ENCODE results near the gene RNF150.

The RNF150 gene

DNA sequence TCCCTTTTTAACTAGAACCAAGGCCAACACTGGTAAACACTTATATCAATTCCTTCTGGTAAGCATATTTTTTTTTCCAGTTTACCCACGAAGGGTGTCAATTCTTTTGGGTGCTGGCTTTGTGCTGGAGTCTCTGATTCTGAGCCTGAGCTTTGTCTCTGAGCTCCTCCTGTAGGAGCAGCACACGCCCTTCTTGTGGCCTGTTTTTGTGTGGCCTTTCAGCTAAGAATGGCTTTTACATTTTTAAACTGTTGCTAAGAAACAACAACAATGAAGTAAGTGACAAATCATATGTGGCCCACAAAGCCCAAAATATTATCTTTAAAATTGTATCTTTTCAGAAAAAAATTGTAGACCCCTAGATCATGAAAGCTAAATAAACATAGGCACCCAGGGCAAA is 279.1 kb downstream of the RNF150 start:
- no peak for DNase-seq (ENCODE audit: low read depth)
- TF ChIP-seq, protein P1, sequence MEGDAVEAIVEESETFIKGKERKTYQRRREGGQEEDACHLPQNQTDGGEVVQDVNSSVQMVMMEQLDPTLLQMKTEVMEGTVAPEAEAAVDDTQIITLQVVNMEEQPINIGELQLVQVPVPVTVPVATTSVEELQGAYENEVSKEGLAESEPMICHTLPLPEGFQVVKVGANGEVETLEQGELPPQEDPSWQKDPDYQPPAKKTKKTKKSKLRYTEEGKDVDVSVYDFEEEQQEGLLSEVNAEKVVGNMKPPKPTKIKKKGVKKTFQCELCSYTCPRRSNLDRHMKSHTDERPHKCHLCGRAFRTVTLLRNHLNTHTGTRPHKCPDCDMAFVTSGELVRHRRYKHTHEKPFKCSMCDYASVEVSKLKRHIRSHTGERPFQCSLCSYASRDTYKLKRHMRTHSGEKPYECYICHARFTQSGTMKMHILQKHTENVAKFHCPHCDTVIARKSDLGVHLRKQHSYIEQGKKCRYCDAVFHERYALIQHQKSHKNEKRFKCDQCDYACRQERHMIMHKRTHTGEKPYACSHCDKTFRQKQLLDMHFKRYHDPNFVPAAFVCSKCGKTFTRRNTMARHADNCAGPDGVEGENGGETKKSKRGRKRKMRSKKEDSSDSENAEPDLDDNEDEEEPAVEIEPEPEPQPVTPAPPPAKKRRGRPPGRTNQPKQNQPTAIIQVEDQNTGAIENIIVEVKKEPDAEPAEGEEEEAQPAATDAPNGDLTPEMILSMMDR (IDR thresholded peaks at IDR 0.05; ENCODE audit: control insufficient read depth, insufficient read depth, low read depth, low read length, missing control alignments), result no peak
- no peak overlapping the region for H3K4me3 ChIP-seq (ENCODE audit: control insufficient read depth, low read depth, low read length)

DNA sequence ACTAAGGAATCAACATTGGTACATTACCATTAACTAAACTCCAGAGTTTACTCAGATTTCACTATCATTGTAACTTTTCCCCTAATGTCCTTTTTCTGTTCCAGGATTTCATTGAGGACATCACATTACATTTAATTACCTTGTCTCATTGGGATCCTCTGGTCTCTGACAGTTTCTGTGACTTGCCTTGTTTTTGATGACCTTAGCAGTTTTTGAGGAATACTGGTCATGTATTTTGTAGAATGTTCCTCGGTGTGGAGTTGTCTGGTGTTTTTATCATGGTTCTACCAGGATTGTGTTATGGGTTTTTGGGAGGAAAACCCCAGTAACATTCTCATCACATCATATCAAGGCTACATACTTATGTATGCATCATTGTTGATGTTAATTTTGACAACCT is 281.5 kb downstream of the RNF150 start:
- no peak overlapping the region for H3K4me3 ChIP-seq (ENCODE audit: control insufficient read depth, low read depth, low read length)
- DNase-seq (ENCODE audit: low read depth), result no peak
- TF ChIP-seq, protein P1 (IDR thresholded peaks at IDR 0.05; ENCODE audit: control insufficient read depth, insufficient read depth, low read depth, low read length, missing control alignments), result no peak

DNA sequence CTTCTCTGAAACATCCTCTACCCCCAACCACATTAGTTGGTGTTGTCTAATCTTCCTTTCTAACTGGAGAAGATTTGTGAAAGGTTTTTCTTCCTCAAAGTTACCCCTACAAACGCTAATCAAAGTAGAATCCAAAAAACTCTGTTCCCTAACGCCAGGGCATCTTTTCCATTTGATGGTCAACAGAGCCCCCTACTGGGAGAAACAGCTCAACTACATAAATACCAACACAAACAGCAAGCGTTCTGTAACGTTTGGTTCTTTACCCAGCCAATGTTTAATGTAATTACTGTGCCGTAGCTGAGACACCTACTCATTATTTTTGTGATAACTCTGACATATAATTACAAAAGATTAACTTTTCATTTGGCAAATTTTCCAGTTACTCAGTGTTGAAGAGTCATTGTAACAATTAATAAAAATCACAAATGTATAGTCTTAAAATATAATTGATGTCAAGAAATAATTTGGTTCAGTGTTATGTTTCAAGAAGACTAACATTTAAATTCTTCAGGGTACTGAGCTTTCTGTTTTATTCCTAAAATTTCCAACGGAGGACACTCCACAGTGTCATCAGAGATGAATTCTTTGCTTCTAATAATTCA is 282.1 kb downstream of the RNF150 start:
- no peak for DNase-seq (ENCODE audit: low read depth)

DNA sequence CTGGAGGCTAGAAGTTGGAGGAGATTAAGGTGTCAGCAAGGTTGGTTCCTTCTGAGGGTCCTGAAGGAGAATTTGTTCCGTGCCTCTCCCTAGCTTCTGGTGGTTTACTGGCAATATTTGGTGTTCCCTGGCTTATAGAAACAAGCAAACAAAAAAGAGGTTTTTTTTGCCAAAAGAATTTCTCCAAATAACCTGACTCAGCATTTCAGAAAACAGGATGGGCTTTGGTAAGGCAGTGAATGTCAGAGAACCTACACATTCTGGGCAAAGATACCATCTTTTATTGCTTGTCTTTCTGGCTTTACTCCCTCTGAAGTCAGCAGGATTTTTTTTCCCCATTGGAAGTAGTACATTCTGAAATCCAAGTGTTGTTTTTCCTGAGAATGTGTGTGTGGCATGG is 283.7 kb downstream of the RNF150 start:
- H3K4me3 ChIP-seq (ENCODE audit: control insufficient read depth, low read depth, low read length), result no peak overlapping the region
- TF ChIP-seq, protein P1 (IDR thresholded peaks at IDR 0.05; ENCODE audit: control insufficient read depth, insufficient read depth, low read depth, low read length, missing control alignments), result no peak
- DNase-seq (ENCODE audit: low read depth), result no peak

More for the DNA sequence above, 282.1 kb downstream of the RNF150 start:
- no peak overlapping the region for H3K4me3 ChIP-seq (ENCODE audit: control insufficient read depth, low read depth, low read length)
- TF ChIP-seq, protein P1 (IDR thresholded peaks at IDR 0.05; ENCODE audit: control insufficient read depth, insufficient read depth, low read depth, low read length, missing control alignments), result peak; percentile 70

DNA sequence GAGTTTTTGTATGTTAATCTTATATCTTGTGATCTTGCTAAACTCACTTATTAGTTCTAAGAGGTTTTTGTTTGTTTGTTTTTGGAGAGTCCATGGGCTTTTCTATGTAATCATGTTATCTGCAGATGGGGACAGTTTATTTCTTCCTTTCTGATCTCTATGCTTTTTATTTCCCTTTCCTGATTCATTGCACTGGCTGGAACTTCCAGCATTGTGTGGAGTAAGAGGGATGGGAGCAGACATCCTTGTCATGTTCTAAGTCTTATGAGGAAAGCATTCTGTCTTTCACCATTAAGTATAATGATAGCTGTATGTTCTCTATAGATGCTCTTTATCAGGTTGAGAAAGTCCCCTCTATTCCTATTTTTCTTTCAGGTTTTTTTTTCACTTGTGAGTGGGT is 286.5 kb downstream of the RNF150 start:
- no peak for DNase-seq (ENCODE audit: low read depth)
- no peak overlapping the region for H3K4me3 ChIP-seq (ENCODE audit: control insufficient read depth, low read depth, low read length)
- TF ChIP-seq, protein P1 (IDR thresholded peaks at IDR 0.05; ENCODE audit: control insufficient read depth, insufficient read depth, low read depth, low read length, missing control alignments), result no peak

DNA sequence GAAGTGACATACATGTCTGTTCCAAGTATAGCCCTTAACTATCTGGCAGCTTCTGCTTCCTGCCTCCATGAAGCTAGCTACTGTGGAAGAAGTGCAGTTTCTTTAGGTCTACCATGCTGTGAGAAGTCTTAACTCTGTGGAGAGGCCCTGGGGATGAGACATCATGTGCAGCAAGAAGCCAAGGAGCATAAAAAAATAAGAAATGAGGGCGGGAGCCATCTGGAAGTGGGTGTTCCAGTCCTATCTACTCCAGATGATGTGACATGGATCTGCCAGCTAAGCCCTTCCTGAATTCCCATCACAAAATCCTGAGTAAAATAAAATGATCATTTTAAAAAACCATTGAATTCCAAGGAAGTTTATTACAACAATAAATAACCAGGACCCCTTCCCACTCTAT is 289.2 kb downstream of the RNF150 start:
- DNase-seq (ENCODE audit: low read depth), result no peak
- H3K4me3 ChIP-seq (ENCODE audit: control insufficient read depth, low read depth, low read length), result no peak overlapping the region
- TF ChIP-seq, protein P1 (IDR thresholded peaks at IDR 0.05; ENCODE audit: control insufficient read depth, insufficient read depth, low read depth, low read length, missing control alignments), result no peak

Measured in AG09309 (cell line).